ENCODE measurements around the gene FAIM.
"Not testable (repeated sequence)": the region's sequence is repeated elsewhere in the genome, so short reads cannot be mapped to it uniquely, and the experiment has no call there.

The FAIM gene

DNA sequence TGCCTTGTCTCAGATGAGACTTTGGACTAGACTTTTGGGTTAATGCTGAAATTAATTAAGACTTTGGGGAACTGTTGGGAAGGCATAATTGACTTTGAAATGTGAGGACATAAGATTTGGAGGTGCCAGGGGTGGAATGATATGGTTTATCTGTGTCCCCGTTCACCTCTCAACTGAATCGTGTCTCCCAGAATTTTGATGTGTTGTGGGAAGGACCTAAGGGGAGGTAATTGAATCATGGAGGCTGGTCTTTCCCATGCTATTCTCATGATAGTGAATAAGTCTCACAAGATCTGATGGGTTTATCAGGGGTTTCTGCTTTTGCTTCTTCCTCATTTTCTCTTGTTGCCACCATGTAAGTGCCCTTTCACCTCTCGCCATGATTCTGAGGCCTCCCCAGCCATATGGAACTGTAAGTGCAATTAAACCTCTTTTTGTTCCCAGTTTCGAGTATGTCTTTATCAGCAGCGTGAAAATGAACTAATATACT, 4.4 kb upstream of the FAIM start:
- peak; percentile 47 to 59 (median 53) for DNase-seq

- DNase-seq = no peak
Measured at GRCh38 chr3:138609898-138610266, 1.3 kb downstream of the FAIM start.

- DNase-seq = no peak
Measured at GRCh38 chr3:138615462-138615861, 6.9 kb downstream of the FAIM start.

GRCh38 chr3:138620431-138620830, 11.9 kb downstream of the FAIM start:
- DNase-seq = no peak

- DNase-seq = no peak
Measured at GRCh38 chr3:138624518-138624917, 15.9 kb downstream of the FAIM start.

DNA sequence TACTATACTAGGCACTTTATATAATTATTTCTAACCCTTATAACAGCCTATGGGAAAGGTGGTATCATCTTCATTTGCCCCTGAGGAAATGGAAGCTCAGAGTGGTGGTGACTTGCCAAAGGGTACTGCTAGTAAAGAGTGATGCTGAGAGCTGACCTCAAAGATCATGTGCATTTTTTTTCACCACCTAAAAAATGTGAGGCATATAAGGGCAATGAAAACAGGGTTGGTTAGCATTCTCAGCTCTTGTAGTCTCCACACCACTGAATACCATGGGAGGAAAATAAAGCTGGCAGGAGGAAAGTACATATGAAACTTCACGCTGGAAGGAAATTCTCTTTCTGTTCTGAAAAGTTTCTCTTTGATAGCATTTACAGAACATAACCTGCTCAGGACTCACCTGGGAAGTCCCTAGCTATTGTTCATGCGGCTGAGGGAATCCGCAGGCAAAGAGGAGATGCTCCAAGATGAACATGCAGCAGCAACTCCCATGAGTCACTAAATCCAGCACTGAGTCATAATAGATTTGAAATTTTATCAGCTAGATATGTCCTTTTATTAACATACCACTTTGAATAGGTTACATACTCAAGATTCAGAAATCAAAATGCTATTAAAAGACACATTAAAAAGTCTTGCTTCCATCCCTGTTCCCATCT, 17.3 kb downstream of the FAIM start:
- DNase-seq = peak in 1 of 3 donors; percentile 10

GRCh38 chr3:138629526-138629925, 21.0 kb downstream of the FAIM start:
- no peak for DNase-seq

DNA sequence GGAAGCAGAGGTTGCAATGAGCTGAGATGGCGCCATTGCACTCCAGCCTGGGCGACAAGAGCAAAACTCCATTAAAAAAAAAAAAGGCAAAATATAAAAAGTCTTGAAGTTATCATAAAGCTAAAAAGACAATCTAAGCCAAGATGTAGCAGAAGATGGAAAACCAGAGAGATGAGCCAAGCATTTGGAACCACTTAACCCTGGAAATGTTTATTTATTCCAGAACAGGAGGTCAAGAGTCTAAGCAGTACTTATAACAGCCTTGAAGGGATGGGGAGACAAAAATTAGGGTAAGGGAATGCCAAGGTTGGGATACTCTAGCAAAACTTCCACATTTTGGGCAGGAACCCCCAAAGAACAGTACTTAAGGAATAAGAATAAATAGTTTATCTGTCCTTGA, 30.1 kb downstream of the FAIM start:
- no peak for DNase-seq

GRCh38 chr3:138640537-138640936, 32.0 kb downstream of the FAIM start:
- no peak for DNase-seq

DNA sequence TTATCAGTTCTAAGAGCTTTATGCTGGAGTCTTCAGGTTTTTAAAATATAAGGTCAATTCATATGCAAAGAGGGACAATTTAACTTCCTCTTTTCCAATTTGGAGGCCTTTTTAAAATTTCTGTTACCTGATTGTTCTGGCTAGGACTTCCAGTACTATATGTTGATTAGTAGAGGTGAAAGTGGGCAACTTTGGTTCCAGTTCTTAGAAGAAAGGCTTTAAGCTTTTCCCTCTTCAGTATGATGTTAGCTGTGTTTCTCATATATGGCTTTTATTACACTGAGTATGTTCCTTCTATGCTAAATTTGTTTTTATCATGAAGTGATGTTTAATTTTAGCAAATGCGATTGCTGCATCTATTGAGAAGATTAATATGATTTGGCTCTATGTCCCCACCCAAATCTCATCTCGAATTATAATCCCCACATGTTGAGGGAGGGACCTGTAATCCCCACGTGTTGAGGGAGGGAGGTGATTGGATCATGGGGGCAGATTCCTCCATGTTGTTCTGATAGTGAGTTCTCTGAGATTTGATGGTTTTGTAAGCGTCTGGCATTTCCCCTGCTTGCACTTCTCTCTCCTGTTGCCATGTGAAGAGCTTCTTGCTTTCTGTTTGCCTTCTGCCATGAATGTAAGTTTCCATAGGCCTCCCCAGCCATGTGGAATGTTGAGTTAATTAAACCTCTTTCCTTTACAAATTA, 33.8 kb downstream of the FAIM start:
- no peak for DNase-seq

- DNase-seq = no peak
Measured at GRCh38 chr3:138642927-138643253, 34.3 kb downstream of the FAIM start.

- DNase-seq = no peak
Measured at GRCh38 chr3:138646008-138646407, 37.4 kb downstream of the FAIM start.

DNA sequence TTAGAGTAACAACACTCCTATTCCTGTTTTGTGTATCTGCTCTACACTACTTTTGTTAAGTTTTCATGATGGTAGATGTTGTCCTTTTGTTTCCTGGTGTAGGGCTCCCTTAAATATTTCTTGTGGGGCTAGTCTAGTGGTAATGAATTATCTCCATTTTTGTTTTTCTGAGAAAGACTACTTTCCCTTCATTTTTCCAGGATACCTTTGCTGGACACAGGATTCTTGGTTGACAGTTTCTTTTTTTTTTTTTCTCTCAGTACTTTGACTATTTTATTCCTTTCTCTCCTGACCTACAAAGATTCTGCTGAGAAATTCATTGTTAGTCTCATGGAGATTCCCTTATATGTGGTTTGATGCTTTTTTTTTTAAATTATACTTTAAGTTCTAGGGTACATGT, 37.9 kb downstream of the FAIM start:
- DNase-seq = no peak

GRCh38 chr3:138649134-138649533, 40.6 kb downstream of the FAIM start:
- DNase-seq = no peak

- peak in 1 of 3 donors; percentile 5 for DNase-seq
Measured at GRCh38 chr3:138653567-138653966, 45.0 kb downstream of the FAIM start.

GRCh38 chr3:138657508-138657907, 48.9 kb downstream of the FAIM start:
- no peak for DNase-seq

DNA sequence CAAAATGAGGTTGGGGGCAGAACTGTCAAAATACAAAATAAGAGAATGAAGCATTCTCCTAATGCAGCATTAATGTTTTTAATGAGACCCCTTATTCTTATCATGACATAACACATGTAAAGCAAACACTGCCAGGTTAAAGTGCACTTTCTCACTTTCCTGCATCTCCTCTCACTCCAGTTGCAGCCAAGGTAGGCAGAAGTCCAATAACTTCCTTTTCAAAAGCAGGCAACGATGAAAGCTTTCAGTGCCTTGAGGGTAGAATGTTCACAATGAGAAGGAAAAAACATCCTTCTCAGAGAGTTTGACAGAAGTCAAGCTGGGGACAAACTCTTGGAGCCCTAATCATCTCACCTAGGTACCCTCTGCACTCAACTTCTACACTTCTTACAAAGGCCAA, 59.5 kb downstream of the FAIM start:
- no peak for DNase-seq

DNA sequence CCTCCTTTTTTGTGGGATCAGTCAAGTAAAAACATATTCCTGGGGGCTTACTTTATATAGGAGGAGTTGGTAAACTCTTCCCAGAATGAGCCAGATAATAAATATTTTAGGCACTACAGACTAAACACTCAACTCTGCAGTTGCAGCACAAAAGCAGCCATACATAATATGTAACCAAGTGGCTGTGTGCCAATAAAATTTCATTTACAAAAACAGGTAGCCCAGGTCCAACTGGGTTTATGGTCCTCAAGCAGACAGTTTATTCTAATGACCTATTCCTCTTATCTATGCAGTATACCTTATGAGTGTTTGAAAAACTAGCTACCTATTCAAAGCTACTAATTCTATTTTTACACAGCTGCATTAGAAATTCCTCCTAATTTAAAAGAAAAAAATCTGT, 61.8 kb downstream of the FAIM start:
- DNase-seq = no peak

DNA sequence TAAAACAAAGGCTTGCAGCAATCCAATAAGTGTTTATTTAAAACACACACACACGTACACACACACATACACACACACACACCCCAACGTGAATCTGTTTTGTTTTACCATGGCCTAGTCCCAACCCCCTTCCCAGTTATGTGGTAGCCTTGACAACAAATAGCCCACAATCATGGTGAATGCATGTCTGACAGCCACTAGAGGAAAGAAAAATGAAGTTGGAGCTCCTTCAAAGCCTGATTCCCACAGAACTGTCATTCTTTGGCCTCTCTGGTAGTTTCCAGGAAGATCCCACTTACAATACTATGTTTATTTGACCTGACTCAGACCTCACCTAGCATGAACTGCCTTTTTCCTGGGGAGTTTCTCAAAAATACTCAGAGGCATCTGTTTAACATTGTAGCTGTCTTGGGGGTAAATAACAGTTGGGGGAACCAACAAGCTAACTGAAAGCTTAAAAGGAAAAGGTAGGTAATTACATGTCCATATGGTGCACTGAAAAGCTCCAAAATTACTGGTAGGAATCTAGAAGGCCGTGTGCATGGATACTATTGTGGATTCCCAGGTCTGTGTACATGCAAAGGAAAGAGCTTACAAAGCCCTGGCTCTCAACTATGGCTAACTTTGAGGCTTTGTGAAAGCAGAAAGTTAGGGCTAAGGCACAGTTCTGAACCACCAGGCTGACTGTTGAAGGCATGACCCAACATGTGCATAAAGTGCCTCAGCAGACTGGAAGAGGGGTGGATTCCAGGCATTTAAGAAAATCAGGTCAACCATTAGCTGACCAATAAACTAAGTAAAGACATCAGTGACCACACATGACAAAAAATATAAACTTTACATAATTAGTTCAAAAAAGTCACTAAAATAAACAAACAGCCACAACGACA, 65.3 kb downstream of the FAIM start:
- DNase-seq = no peak

GRCh38 chr3:138675393-138675792, 66.8 kb downstream of the FAIM start:
- DNase-seq = peak in 1 of 3 donors; percentile 22

- no peak for DNase-seq
Measured at GRCh38 chr3:138678086-138678485, 69.5 kb downstream of the FAIM start.

DNA sequence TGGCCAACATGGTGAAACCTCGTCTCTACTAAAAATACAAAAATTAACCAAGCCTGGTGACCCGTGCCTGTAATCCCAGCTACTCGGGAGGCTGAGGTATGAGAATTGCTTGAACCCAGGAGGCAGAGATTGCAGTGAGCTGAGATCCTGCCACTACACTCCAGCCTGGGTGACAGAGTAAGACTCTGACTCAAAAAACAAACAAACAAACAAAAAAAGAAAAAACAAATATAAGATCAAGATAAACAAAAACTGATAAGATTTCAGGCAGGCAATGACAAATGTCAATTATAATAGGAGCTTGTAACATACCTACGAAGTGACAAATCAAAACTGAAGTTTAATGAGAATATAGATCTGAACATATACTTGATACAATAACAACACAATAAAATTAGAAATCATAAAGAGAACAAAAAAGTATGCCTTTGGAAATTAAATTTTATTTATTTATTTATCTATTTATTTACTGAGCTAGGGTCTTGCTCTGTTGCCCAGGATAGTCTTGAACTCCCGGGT, 70.4 kb downstream of the FAIM start:
- DNase-seq = no peak

DNA sequence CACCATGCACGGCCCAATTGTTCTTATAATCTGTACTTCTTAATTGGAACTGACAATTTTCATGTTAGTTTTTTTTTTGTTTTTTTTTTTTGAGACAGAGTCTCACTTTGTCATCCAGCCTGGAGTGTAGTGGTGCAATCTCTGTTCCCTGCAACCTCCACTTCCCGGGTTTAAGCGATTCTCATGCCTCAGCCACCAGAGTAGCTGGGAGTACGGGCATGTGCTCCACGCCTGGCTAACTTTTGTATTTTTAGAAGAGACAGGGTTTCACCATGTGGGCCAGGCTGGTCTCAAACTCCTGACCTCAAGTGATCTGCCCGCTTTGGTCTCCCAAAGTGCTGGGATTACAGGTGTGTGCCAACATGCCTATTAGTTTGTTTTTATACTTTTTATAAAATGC, 72.4 kb downstream of the FAIM start:
- DNase-seq = not testable (repeated sequence)
